GM12878 (cell line): ENCODE measurements around the gene IREB2. TPM values are rescaled to one million over a fixed set of nuclear protein-coding genes. Genes with fewer than 3 reads are reported as not detected.

ENCODE experiments used
- ATAC-seq: fragments of 200-7000 bp; cut with Tn5 transposase; 3 replicates; pipeline ENCODE4 v1.9.1; 2020; ENCODE audit warnings: mild to moderate bottlenecking, moderate library complexity
- BruUV-seq: library from RNA; stranded (reverse); fragments of 400-500 nt; replicated peaks from 2 replicates; lab custom pipeline; 2021; lab: Mats Ljungman, UMichigan
- CTCF ChIA-PET: fragments of 300-600 bp; sonication (Branson Sonifier 250); formaldehyde crosslinking; extraction: SDS; loops from one replicate; lab custom pipeline; 2021; ENCODE audit warnings: inconsistent platforms; lab: Yijun Ruan, JAX
- POLR2A ChIA-PET: fragments of 350-600 bp; formaldehyde crosslinking; extraction: SDS; loops from one replicate; lab custom pipeline; 2021; ENCODE audit warnings: inconsistent platforms; lab: Charles Lee
- RAD21 ChIA-PET: fragments of 300-600 bp; sonication (Branson Sonifier 250); formaldehyde crosslinking; loops from one replicate; lab custom pipeline; 2023; ENCODE audit warnings: antibody characterized with exemption; ENCODE audit not compliant: unreplicated experiment; lab: Charles Lee
- SMC1A ChIA-PET: fragments of 300-600 bp; sonication (Branson Sonifier 250); formaldehyde crosslinking; loops from one replicate; lab custom pipeline; 2023; ENCODE audit not compliant: unreplicated experiment, uncharacterized antibody; lab: Charles Lee
- DNase-seq: peaks from one replicate; pipeline ENCODE4 v3.0.0-alpha.2; 2011; ENCODE audit warnings: low read depth, low spot score
- FAIRE-seq: peaks from 3 replicates; lab custom pipeline; 2011; peaks lifted over from hg19 to GRCh38; lab: Jason Lieb, UNC
- H2AFZ ChIP-seq: 2 replicates; pipeline ENCODE4 v1.6.0; 2011; ENCODE audit warnings: low read depth, low read length, control low read depth; ENCODE audit not compliant: control insufficient read depth
- H3K27ac ChIP-seq: 2 replicates; pipeline ENCODE4 v1.5.1; 2011; ENCODE audit warnings: control low read depth; ENCODE audit not compliant: control insufficient read depth, insufficient read depth
- H3K27me3 ChIP-seq, 2 experiments: replicated peaks in 1 of 2; 2 replicates each; pipeline versions ENCODE4 v1.6.0 to v1.6.1; 2011; ENCODE audit warnings: low read length in 1 of 2; ENCODE audit not compliant: control insufficient read depth in 2 of 2, insufficient read depth in 2 of 2
- H3K36me3 ChIP-seq, 2 experiments: 2 replicates each; pipeline ENCODE4 v1.5.1; 2011; ENCODE audit warnings: low read length in 1 of 2; ENCODE audit not compliant: control insufficient read depth in 2 of 2, insufficient read depth in 2 of 2
- H3K4me1 ChIP-seq: 2 replicates; pipeline ENCODE4 v1.6.1; 2011; ENCODE audit warnings: mild to moderate bottlenecking, low read length, moderate library complexity, mixed read lengths; ENCODE audit not compliant: control insufficient read depth, insufficient read depth
- H3K4me2 ChIP-seq: 2 replicates; pipeline ENCODE4 v1.6.0; 2011; ENCODE audit warnings: control low read depth; ENCODE audit not compliant: control insufficient read depth, insufficient read depth
- H3K4me3 ChIP-seq: fragments of 200-600 bp; sonication (generic); 2 replicates; pipeline ENCODE4 v1.5.1; 2016
- H3K79me2 ChIP-seq: 2 replicates; pipeline ENCODE4 v1.6.0; 2011; ENCODE audit warnings: low read length; ENCODE audit not compliant: control insufficient read depth, insufficient read depth
- H3K9ac ChIP-seq: 2 replicates; pipeline ENCODE4 v1.8.0; 2011; ENCODE audit warnings: low read length, control low read depth, mixed read lengths; ENCODE audit not compliant: control insufficient read depth, insufficient read depth
- H3K9me3 ChIP-seq: replicated peaks from 3 replicates; pipeline ENCODE4 v1.5.1; 2011; ENCODE audit warnings: mild to moderate bottlenecking, low read length; ENCODE audit not compliant: control insufficient read depth, insufficient read depth
- H4K20me1 ChIP-seq: 2 replicates; pipeline ENCODE4 v1.6.0; 2011; ENCODE audit not compliant: control insufficient read depth, insufficient read depth
- BMI1 ChIP-seq: fragments of 450-650 bp; IDR thresholded peaks from 2 replicates; pipeline ENCODE4 v1.6.1; 2016; ENCODE audit warnings: mild to moderate bottlenecking, moderate library complexity, borderline replicate concordance
- CBX3 ChIP-seq: fragments of 200-600 bp; sonication (generic); IDR thresholded peaks from 2 replicates; pipeline ENCODE4 v1.6.1; 2016; ENCODE audit warnings: low read depth, borderline replicate concordance
- KAT2A ChIP-seq: conservative IDR thresholded peaks from 2 replicates; pipeline ENCODE4 v1.6.1; 2011; ENCODE audit warnings: low read depth, low read length; ENCODE audit not compliant: control insufficient read depth
- RFX5 ChIP-seq: IDR thresholded peaks from 2 replicates; pipeline ENCODE4 v1.6.1; 2011; ENCODE audit warnings: low read depth, low read length, improper control_type of control experiment
- SMAD5 ChIP-seq: IDR thresholded peaks from 2 replicates; pipeline ENCODE4 v1.6.1; 2016; ENCODE audit warnings: antibody characterized with exemption, low read depth
- SMARCA5 ChIP-seq: fragments of 450-650 bp; IDR thresholded peaks from 2 replicates; pipeline ENCODE4 v1.6.1; 2017; ENCODE audit warnings: mild to moderate bottlenecking
- SP1 ChIP-seq: IDR thresholded peaks from one replicate; pipeline ENCODE4 v1.6.1; 2011; ENCODE audit warnings: low read depth, low read length
- SUZ12 ChIP-seq: fragments of 200-600 bp; sonication (generic); IDR thresholded peaks from one replicate; pipeline ENCODE4 v1.6.1; 2018; ENCODE audit warnings: antibody characterized with exemption, mild to moderate bottlenecking; ENCODE audit not compliant: unreplicated experiment
- TBL1XR1 ChIP-seq: IDR thresholded peaks from 2 replicates; pipeline ENCODE4 v1.6.1; 2012; ENCODE audit warnings: low read depth, low read length, improper control_type of control experiment
- ZSCAN29 ChIP-seq: fragments of 450-650 bp; IDR thresholded peaks from 2 replicates; pipeline ENCODE4 v1.6.1; 2017; ENCODE audit warnings: mild to moderate bottlenecking, moderate library complexity
- WGBS: methylation state at CpG from one replicate; pipeline ENCODE4 v1.1.6; 2016; ENCODE audit warnings: low lambda C conversion rate; ENCODE audit not compliant: insufficient replicate concordance, insufficient coverage; ENCODE audit errors: missing lambda C conversion rate; 5-methylcytosine and 5-hydroxymethylcytosine counted together
- in situ Hi-C: fragments of 300-500 bp; cut with MboI; formaldehyde crosslinking; loops from 9 replicates; pipeline ENCODE4 v1.14.3; 2018; ENCODE audit warnings: mixed read lengths
- intact Hi-C: fragments of 100-400 bp; cut with micrococcal nuclease; formaldehyde crosslinking; loops from one replicate; pipeline ENCODE4 v1.14.2; 2022; ENCODE audit not compliant: unreplicated experiment
- polyA plus RNA-seq, 11 experiments: library from polyadenylated mRNA; depleted of rRNA in 4 of 11; unstranded in 6 of 11; stranded (reverse) in 5 of 11; fragments of >200 nt; fragmentation: Nextera tagmentation in 4 of 11; fragmentation: Illumina TruSeq in 1 of 11; extraction: Ambion mirVana in 4 of 11; extraction: Trizol in 1 of 11; gene quantifications; 1 replicate in 1 of 11; 2 replicates in 10 of 11; pipeline versions ENCODE4 v1.2.1 to v1.2.3, GENCODE V29; 2011 to 2016; ENCODE audit warnings: inconsistent platforms in 2 of 11, missing spikeins in 2 of 11, low read depth in 1 of 11
- total RNA-seq, 4 experiments: library from RNA; depleted of rRNA in 3 of 4; stranded (reverse); fragments of >200 nt in 3 of 4; fragmentation: Illumina TruSeq in 1 of 4; extraction: Trizol in 1 of 4; gene quantifications; 2 replicates each; pipeline versions ENCODE4 v1.2.1 to v1.2.3, GENCODE V29; 2013 to 2021
- TF ChIP-seq, protein P1 (sequence below): IDR thresholded peaks from 2 replicates; pipeline ENCODE4 v1.6.1; 2011; ENCODE audit warnings: borderline replicate concordance, low read depth, mild to moderate bottlenecking, moderate library complexity, low read length; ENCODE audit not compliant: insufficient read depth, poor library complexity, severe bottlenecking

Gene IREB2
- total and polyA plus RNA-seq, 10 of the 15 experiments (the other 5 are each of a cell fraction or from before 2014, with no cell fraction given): 13.0 to 52.4 (median 24.4) TPM

- Histone ChIP-seq H2AFZ (no peak overlapping the region), H3K27ac (no peak overlapping the region), H3K79me2 (no peaks in the 10 kb centered on the region), H3K4me3 (no peak overlapping the region), H3K9me3 (no peaks in the 10 kb centered on the region; the same call in 2 of the 3 replicates)
- CTCF ChIA-PET: interaction anchor here (1.7 kb wide), 1 partner anchor 14 kb away, joined by 6 read pairs; no protein-coding TSS in a partner anchor
- no peak for FAIRE-seq
- no peak for TF ChIP-seq SUZ12
- TF ChIP-seq TBL1XR1: no peak
- TF ChIP-seq BMI1: no peak
- TF ChIP-seq CBX3: no peak
- TF ChIP-seq KAT2A: no peak
- no peak for TF ChIP-seq ZSCAN29
- no peak for TF ChIP-seq SMARCA5
- TF ChIP-seq SP1: no peak
- TF ChIP-seq RFX5: no peak
- no peak for TF ChIP-seq SMAD5
- TF ChIP-seq, protein P1, sequence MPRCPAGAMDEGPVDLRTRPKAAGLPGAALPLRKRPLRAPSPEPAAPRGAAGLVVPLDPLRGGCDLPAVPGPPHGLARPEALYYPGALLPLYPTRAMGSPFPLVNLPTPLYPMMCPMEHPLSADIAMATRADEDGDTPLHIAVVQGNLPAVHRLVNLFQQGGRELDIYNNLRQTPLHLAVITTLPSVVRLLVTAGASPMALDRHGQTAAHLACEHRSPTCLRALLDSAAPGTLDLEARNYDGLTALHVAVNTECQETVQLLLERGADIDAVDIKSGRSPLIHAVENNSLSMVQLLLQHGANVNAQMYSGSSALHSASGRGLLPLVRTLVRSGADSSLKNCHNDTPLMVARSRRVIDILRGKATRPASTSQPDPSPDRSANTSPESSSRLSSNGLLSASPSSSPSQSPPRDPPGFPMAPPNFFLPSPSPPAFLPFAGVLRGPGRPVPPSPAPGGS: no peak
- TF ChIP-seq, all 136 proteins: peak for 0
- Histone ChIP-seq H3K36me3 (no peaks in the 10 kb centered on the region), H3K9ac (no peak overlapping the region), H3K4me2 (no peak overlapping the region), H3K4me1 (no peaks in the 10 kb centered on the region), H3K27me3 (no peaks in the 10 kb centered on the region; a peak in 1 of 4 replicates), H4K20me1 (no peaks in the 10 kb centered on the region)
- BruUV-seq: no TSS peak
- ChIA-PET POLR2A (interaction anchor here (1.2 kb wide), 1 partner anchor 11 kb away, joined by 5 read pairs; no protein-coding TSS in a partner anchor), SMC1A (interaction anchor here (1.1 kb wide), 1 partner anchor 100 kb away, joined by 4 read pairs; no protein-coding TSS in a partner anchor), RAD21 (no interaction called here)
- intact Hi-C loops: no loop called here
- WGBS: 0% methylated on average over 2 of the region's 2 CpGs
- in situ Hi-C loops: no loop called here
- DNase-seq (no peak), ATAC-seq (no peak)
These were observed 29.1 kb upstream of the IREB2 start for GRCh38 chr15:78408961-78409360.
